ENCODE results near the gene PROB1.
A peak's percentile ranks its signal among the peaks of the same experiment; 100 is the strongest.

The PROB1 gene

GRCh38 chr5:139374909-139375308 is 20.0 kb downstream of the PROB1 start:
- no peak for DNase-seq
- H3K36me3 ChIP-seq (ENCODE audit: control insufficient read depth in 4 of 4, insufficient read depth in 4 of 4, low read length in 3 of 4): peaks cover 9 to 39% (median 27%) of the 10 kb centered on the region in 4 experiments
- no peak overlapping the region for H3K4me3 ChIP-seq (ENCODE audit: control insufficient read depth in 1 of 7, extremely low read depth in 1 of 7, insufficient read depth in 4 of 7, low read depth in 2 of 7, low read length in 6 of 7)
- 100% methylated on average over 2 of the region's 2 CpGs for WGBS (ENCODE audit: insufficient coverage)
- no peaks in the 10 kb centered on the region for H3K27me3 ChIP-seq (replicated peaks in 2 of 5; ENCODE audit: control insufficient read depth in 4 of 5, insufficient read depth in 5 of 5, low read length in 4 of 5)
- ChIA-PET POLR2A (no interaction called here), CTCF (interaction anchor here (1.0 to 4.2 kb wide), 6 partner anchors 10 to 86 kb away, joined by 3 to 43 read pairs (median 3); partner anchors contain the start of gene SLC23A1)
- peaks cover 0 to 7% (median 4%) of the 10 kb centered on the region in 4 experiments for H3K4me1 ChIP-seq (ENCODE audit: control extremely low read depth in 1 of 4, control insufficient read depth in 4 of 4, insufficient read depth in 4 of 4, low read length in 3 of 4)
- H3K9me3 ChIP-seq (ENCODE audit: control extremely low read depth in 1 of 5, control insufficient read depth in 4 of 5, insufficient read depth in 2 of 5, low read depth in 1 of 5, low read length in 4 of 5): no peaks in the 10 kb centered on the region
- H3K27ac ChIP-seq (ENCODE audit: insufficient read depth in 1 of 2, low read depth in 1 of 2, low read length in 2 of 2, poor library complexity in 1 of 2, severe bottlenecking in 2 of 2): no peak overlapping the region

- Histone ChIP-seq H3K9me3 (ENCODE audit: control extremely low read depth in 1 of 5, control insufficient read depth in 4 of 5, insufficient read depth in 2 of 5, low read depth in 1 of 5, low read length in 4 of 5) (no peaks in the 10 kb centered on the region), H3K27ac (ENCODE audit: insufficient read depth in 1 of 2, low read depth in 1 of 2, low read length in 2 of 2, poor library complexity in 1 of 2, severe bottlenecking in 2 of 2) (no peak overlapping the region), H3K36me3 (ENCODE audit: control insufficient read depth in 4 of 4, insufficient read depth in 4 of 4, low read length in 3 of 4) (peaks cover 11 to 53% (median 40%) of the 10 kb centered on the region in 4 experiments), H3K4me1 (ENCODE audit: control extremely low read depth in 1 of 4, control insufficient read depth in 4 of 4, insufficient read depth in 4 of 4, low read length in 3 of 4) (peaks cover 0 to 7% (median 0%) of the 10 kb centered on the region in 4 experiments), H3K4me3 (ENCODE audit: control insufficient read depth in 1 of 7, extremely low read depth in 1 of 7, insufficient read depth in 4 of 7, low read depth in 2 of 7, low read length in 6 of 7) (no peak overlapping the region), H3K27me3 (replicated peaks in 2 of 5; ENCODE audit: control insufficient read depth in 4 of 5, insufficient read depth in 5 of 5, low read length in 4 of 5) (no peaks in the 10 kb centered on the region)
- no peak for DNase-seq
- WGBS (ENCODE audit: insufficient coverage): 100% methylated on average over 4 of the region's 7 CpGs
- ChIA-PET POLR2A (interaction anchor here (0.6 kb wide), 1 partner anchor 11 kb away, joined by 6 read pairs; no protein-coding TSS in a partner anchor), CTCF (interaction anchor here (1.1 to 6.1 kb wide), 6 partner anchors 9 to 48 kb away, joined by 3 to 48 read pairs (median 7); partner anchors contain the start of genes PAIP2 and SPATA24)
Measured at GRCh38 chr5:139371482-139372435, 23.1 kb downstream of the PROB1 start.

- peaks cover 0 to 7% (median 0%) of the 10 kb centered on the region in 4 experiments for H3K4me1 ChIP-seq (ENCODE audit: control extremely low read depth in 1 of 4, control insufficient read depth in 4 of 4, insufficient read depth in 4 of 4, low read length in 3 of 4)
- POLR2A ChIA-PET: interaction anchor here (1.5 to 2.1 kb wide), 2 partner anchors 19 to 22 kb away, joined by 4 to 5 read pairs; no protein-coding TSS in a partner anchor
- CTCF ChIA-PET: interaction anchor here (0.9 to 6.1 kb wide), 8 partner anchors 9 to 80 kb away, joined by 3 to 48 read pairs (median 4); partner anchors contain the start of gene PAIP2
- no peak overlapping the region for H3K27ac ChIP-seq (ENCODE audit: insufficient read depth in 1 of 2, low read depth in 1 of 2, low read length in 2 of 2, poor library complexity in 1 of 2, severe bottlenecking in 2 of 2)
- H3K4me3 ChIP-seq (ENCODE audit: control insufficient read depth in 1 of 7, extremely low read depth in 1 of 7, insufficient read depth in 4 of 7, low read depth in 2 of 7, low read length in 6 of 7): no peak overlapping the region
- peaks cover 22 to 69% (median 53%) of the 10 kb centered on the region in 4 experiments for H3K36me3 ChIP-seq (ENCODE audit: control insufficient read depth in 4 of 4, insufficient read depth in 4 of 4, low read length in 3 of 4)
- no peak for DNase-seq
- no peaks in the 10 kb centered on the region for H3K27me3 ChIP-seq (replicated peaks in 2 of 5; ENCODE audit: control insufficient read depth in 4 of 5, insufficient read depth in 5 of 5, low read length in 4 of 5)
- H3K9me3 ChIP-seq (ENCODE audit: control extremely low read depth in 1 of 5, control insufficient read depth in 4 of 5, insufficient read depth in 2 of 5, low read depth in 1 of 5, low read length in 4 of 5): no peaks in the 10 kb centered on the region
- no CpG with 5 or more reads among the region's 1 CpG for WGBS (ENCODE audit: insufficient coverage)
Measured at GRCh38 chr5:139369181-139369580, 25.7 kb downstream of the PROB1 start.

GRCh38 chr5:139368613-139369012 is 26.3 kb downstream of the PROB1 start:
- no peaks in the 10 kb centered on the region for H3K27me3 ChIP-seq (replicated peaks in 2 of 5; ENCODE audit: control insufficient read depth in 4 of 5, insufficient read depth in 5 of 5, low read length in 4 of 5)
- H3K27ac ChIP-seq (ENCODE audit: insufficient read depth in 1 of 2, low read depth in 1 of 2, low read length in 2 of 2, poor library complexity in 1 of 2, severe bottlenecking in 2 of 2): no peak overlapping the region
- H3K4me1 ChIP-seq (ENCODE audit: control extremely low read depth in 1 of 4, control insufficient read depth in 4 of 4, insufficient read depth in 4 of 4, low read length in 3 of 4): peaks cover 0 to 7% (median 0%) of the 10 kb centered on the region in 4 experiments
- ChIA-PET POLR2A (interaction anchor here (0.7 to 2.1 kb wide), 3 partner anchors 22 to 230 kb away, joined by 3 to 7 read pairs (median 5); no protein-coding TSS in a partner anchor), CTCF (interaction anchor here (0.9 to 6.1 kb wide), 9 partner anchors 9 to 81 kb away, joined by 3 to 48 read pairs (median 4); partner anchors contain the start of gene PAIP2)
- DNase-seq: peak in 2 of 3 donors; percentile 40 to 51
- peaks cover 22 to 71% (median 55%) of the 10 kb centered on the region in 4 experiments for H3K36me3 ChIP-seq (ENCODE audit: control insufficient read depth in 4 of 4, insufficient read depth in 4 of 4, low read length in 3 of 4)
- no peak overlapping the region for H3K4me3 ChIP-seq (ENCODE audit: control insufficient read depth in 1 of 7, extremely low read depth in 1 of 7, insufficient read depth in 4 of 7, low read depth in 2 of 7, low read length in 6 of 7)
- H3K9me3 ChIP-seq (ENCODE audit: control extremely low read depth in 1 of 5, control insufficient read depth in 4 of 5, insufficient read depth in 2 of 5, low read depth in 1 of 5, low read length in 4 of 5): no peaks in the 10 kb centered on the region
- WGBS (ENCODE audit: insufficient coverage): 87% methylated on average over 2 of the region's 2 CpGs

- POLR2A ChIA-PET: no interaction called here
- Histone ChIP-seq H3K4me3 (ENCODE audit: control insufficient read depth in 1 of 7, extremely low read depth in 1 of 7, insufficient read depth in 4 of 7, low read depth in 2 of 7, low read length in 6 of 7) (no peak overlapping the region), H3K4me1 (ENCODE audit: control extremely low read depth in 1 of 4, control insufficient read depth in 4 of 4, insufficient read depth in 4 of 4, low read length in 3 of 4) (no peaks in the 10 kb centered on the region), H3K36me3 (ENCODE audit: control insufficient read depth in 4 of 4, insufficient read depth in 4 of 4, low read length in 3 of 4) (peaks cover 11 to 56% (median 39%) of the 10 kb centered on the region in 4 experiments), H3K9me3 (ENCODE audit: control extremely low read depth in 1 of 5, control insufficient read depth in 4 of 5, insufficient read depth in 2 of 5, low read depth in 1 of 5, low read length in 4 of 5) (no peaks in the 10 kb centered on the region), H3K27me3 (replicated peaks in 2 of 5; ENCODE audit: control insufficient read depth in 4 of 5, insufficient read depth in 5 of 5, low read length in 4 of 5) (no peaks in the 10 kb centered on the region), H3K27ac (ENCODE audit: insufficient read depth in 1 of 2, low read depth in 1 of 2, low read length in 2 of 2, poor library complexity in 1 of 2, severe bottlenecking in 2 of 2) (no peak overlapping the region)
- no CpG with 5 or more reads among the region's 2 CpGs for WGBS (ENCODE audit: insufficient coverage)
- no peak for DNase-seq
- CTCF ChIA-PET: interaction anchor here (1.1 to 4.0 kb wide), 5 partner anchors 10 to 28 kb away, joined by 3 to 18 read pairs (median 4); partner anchors contain the start of gene PAIP2
Measured at GRCh38 chr5:139364466-139364865, 30.4 kb downstream of the PROB1 start.

GRCh38 chr5:139363937-139364336 is 31.0 kb downstream of the PROB1 start:
- Histone ChIP-seq H3K36me3 (ENCODE audit: control insufficient read depth in 4 of 4, insufficient read depth in 4 of 4, low read length in 3 of 4) (peaks cover 11 to 54% (median 37%) of the 10 kb centered on the region in 4 experiments), H3K27ac (ENCODE audit: insufficient read depth in 1 of 2, low read depth in 1 of 2, low read length in 2 of 2, poor library complexity in 1 of 2, severe bottlenecking in 2 of 2) (no peak overlapping the region), H3K27me3 (replicated peaks in 2 of 5; ENCODE audit: control insufficient read depth in 4 of 5, insufficient read depth in 5 of 5, low read length in 4 of 5) (no peaks in the 10 kb centered on the region), H3K4me3 (ENCODE audit: control insufficient read depth in 1 of 7, extremely low read depth in 1 of 7, insufficient read depth in 4 of 7, low read depth in 2 of 7, low read length in 6 of 7) (no peak overlapping the region), H3K4me1 (ENCODE audit: control extremely low read depth in 1 of 4, control insufficient read depth in 4 of 4, insufficient read depth in 4 of 4, low read length in 3 of 4) (no peaks in the 10 kb centered on the region), H3K9me3 (ENCODE audit: control extremely low read depth in 1 of 5, control insufficient read depth in 4 of 5, insufficient read depth in 2 of 5, low read depth in 1 of 5, low read length in 4 of 5) (no peaks in the 10 kb centered on the region)
- 100% methylated on average over 1 of the region's 2 CpGs for WGBS (ENCODE audit: insufficient coverage)
- POLR2A ChIA-PET: no interaction called here
- no peak for DNase-seq
- CTCF ChIA-PET: interaction anchor here (1.1 to 4.0 kb wide), 5 partner anchors 11 to 28 kb away, joined by 3 to 18 read pairs (median 4); partner anchors contain the start of gene PAIP2

Measured in common myeloid progenitor, CD34-positive (primary cell).